Measurements from ENCODE around the gene RFWD3.

Gene RFWD3

DNA sequence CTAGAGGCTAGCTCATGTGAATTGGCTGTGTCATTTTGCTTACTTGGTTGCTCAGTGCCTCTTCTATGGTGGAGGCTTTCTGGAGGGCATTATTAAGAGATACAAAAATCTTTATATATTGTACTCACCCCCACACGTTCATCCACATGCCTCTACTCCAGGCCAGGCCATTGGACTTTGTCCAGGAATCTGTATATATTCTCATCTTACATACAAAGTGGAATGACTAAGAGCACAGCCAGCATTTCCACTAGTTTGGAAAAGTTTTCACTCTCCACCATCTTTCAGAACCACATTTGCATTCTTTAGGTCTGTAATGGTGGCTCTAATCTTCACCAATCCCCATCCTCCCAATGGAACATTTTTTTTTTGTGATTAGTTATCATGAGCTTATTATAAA is 55.0 kb downstream of the RFWD3 start:
- no peaks in the 10 kb centered on the region for H3K27me3 Mint-ChIP-seq
- H3K36me3 Mint-ChIP-seq (ENCODE audit: low read depth), result peaks cover 11% of the 10 kb centered on the region
- no peak overlapping the region for H3K27ac Mint-ChIP-seq
- peaks cover 22% of the 10 kb centered on the region for H3K4me1 Mint-ChIP-seq (ENCODE audit: low read depth)
- H3K9me3 Mint-ChIP-seq, result no peaks in the 10 kb centered on the region
- H3K4me3 Mint-ChIP-seq, result no peak overlapping the region

DNA sequence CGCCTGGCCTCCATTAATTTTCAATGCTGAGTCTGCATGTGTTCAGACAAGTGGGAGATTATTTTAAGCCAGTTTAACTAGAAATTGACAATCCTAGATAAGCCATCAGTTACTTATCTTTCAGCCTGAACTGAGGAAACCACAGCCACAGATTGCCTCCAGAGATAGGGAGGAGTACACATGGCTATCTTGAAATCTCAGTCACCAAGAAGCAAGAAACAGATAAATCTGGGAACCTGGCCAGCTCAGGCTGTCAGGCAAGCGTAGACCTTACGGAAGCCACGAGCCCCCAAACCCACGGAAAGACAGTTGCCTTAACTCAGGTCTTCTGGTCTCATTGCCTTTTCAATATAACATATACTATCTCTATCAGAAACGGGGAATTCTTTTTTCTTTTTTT is 57.7 kb downstream of the RFWD3 start:
- H3K36me3 Mint-ChIP-seq (ENCODE audit: low read depth), result no peaks in the 10 kb centered on the region
- H3K4me3 Mint-ChIP-seq, result no peak overlapping the region
- H3K4me1 Mint-ChIP-seq (ENCODE audit: low read depth), result peaks cover 41% of the 10 kb centered on the region
- H3K27me3 Mint-ChIP-seq, result no peaks in the 10 kb centered on the region
- no peak overlapping the region for H3K27ac Mint-ChIP-seq
- no peaks in the 10 kb centered on the region for H3K9me3 Mint-ChIP-seq

DNA sequence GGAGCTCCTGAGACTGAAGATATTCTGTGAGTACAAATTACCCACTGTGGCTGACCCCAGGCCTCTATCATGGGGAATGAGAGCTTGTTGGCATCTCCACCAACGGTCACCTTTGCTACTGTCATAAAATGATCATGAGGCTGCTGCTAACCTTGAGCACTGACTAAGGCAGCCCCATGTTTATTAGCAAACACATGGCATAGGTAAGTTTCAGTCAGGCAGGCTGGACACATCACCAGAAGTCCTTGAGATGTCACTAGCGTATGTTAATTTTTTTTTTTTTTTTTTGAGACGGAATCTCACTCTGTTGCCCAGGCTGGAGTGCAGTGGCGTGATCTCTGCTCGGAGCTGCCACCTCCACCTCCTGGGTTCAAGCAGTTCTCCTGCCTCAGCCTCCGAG is 58.3 kb downstream of the RFWD3 start:
- H3K9me3 Mint-ChIP-seq, result no peaks in the 10 kb centered on the region
- H3K27me3 Mint-ChIP-seq, result no peaks in the 10 kb centered on the region
- H3K4me1 Mint-ChIP-seq (ENCODE audit: low read depth), result peaks cover 47% of the 10 kb centered on the region
- no peaks in the 10 kb centered on the region for H3K36me3 Mint-ChIP-seq (ENCODE audit: low read depth)
- H3K27ac Mint-ChIP-seq, result no peak overlapping the region
- H3K4me3 Mint-ChIP-seq, result no peak overlapping the region

GRCh38 chr16:74607962-74608356 is 58.7 kb downstream of the RFWD3 start:
- no peaks in the 10 kb centered on the region for H3K9me3 Mint-ChIP-seq
- no peak overlapping the region for H3K27ac Mint-ChIP-seq
- H3K4me1 Mint-ChIP-seq (ENCODE audit: low read depth), result peaks cover 51% of the 10 kb centered on the region
- H3K4me3 Mint-ChIP-seq, result peak overlapping the region; percentile 14
- no peaks in the 10 kb centered on the region for H3K36me3 Mint-ChIP-seq (ENCODE audit: low read depth)
- H3K27me3 Mint-ChIP-seq, result no peaks in the 10 kb centered on the region

- Mint-ChIP-seq H3K27me3 (no peaks in the 10 kb centered on the region), H3K9me3 (no peaks in the 10 kb centered on the region), H3K36me3 (ENCODE audit: low read depth) (no peaks in the 10 kb centered on the region), H3K4me3 (peak overlapping the region; percentile 92), H3K27ac (peak overlapping the region; percentile 65), H3K4me1 (ENCODE audit: low read depth) (peaks cover 53% of the 10 kb centered on the region)
Measured at GRCh38 chr16:74607310-74607961, 59.2 kb downstream of the RFWD3 start.

DNA sequence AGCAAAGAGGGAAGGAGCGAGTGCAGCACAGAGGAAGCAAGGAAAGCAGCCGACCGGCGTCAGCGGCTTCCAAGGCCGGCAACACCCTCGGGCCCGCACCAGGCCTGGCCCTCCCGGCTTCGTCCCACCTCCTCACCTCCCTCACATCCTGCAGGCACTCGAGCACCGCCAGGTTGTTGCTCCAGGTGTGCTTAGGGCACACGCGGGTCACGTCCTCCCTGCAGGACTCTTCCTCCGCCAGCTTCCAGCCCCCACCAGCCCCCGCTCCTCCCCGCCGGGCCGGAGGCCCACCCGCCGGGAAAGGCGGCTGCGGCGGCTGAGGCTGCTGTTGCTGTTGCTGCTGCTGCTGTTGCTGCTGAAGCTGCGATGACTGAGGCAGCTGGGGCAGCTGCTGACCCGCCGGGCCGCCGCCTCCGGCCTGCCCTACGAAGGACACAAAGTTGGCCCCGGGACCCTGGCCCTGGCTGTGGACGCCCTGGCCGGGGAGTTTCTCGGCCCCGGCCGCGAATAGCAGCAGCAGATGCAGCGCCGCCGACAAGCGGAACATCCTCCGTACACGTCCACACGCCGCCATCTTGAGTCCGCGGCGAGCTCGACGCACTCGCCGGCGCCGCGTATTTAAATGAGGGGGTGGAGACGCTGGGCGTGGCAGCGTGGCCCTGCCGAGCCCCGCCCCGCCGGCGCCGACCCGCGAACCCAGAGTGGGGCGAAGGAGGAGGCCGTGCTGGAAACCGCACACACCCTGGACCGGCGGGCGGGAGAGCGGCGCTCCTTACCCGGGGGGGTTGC is 60.0 kb downstream of the RFWD3 start, which contains the start of gene GLG1:
Gene GLG1, minus strand, starts transcription at position 594 of the 789 bp plus-strand sequence. Its CDS starts 20 bp downstream, at position 574.
- no peaks in the 10 kb centered on the region for H3K36me3 Mint-ChIP-seq (ENCODE audit: low read depth)
- H3K4me3 Mint-ChIP-seq, result peak within 1 kb of the TSS; percentile 92
- H3K27me3 Mint-ChIP-seq, result no peaks in the 10 kb centered on the region
- H3K27ac Mint-ChIP-seq, result peak within 1 kb of the TSS; percentile 91
- H3K4me1 Mint-ChIP-seq (ENCODE audit: low read depth), result peaks cover 56% of the 10 kb centered on the region
- no peaks in the 10 kb centered on the region for H3K9me3 Mint-ChIP-seq

DNA sequence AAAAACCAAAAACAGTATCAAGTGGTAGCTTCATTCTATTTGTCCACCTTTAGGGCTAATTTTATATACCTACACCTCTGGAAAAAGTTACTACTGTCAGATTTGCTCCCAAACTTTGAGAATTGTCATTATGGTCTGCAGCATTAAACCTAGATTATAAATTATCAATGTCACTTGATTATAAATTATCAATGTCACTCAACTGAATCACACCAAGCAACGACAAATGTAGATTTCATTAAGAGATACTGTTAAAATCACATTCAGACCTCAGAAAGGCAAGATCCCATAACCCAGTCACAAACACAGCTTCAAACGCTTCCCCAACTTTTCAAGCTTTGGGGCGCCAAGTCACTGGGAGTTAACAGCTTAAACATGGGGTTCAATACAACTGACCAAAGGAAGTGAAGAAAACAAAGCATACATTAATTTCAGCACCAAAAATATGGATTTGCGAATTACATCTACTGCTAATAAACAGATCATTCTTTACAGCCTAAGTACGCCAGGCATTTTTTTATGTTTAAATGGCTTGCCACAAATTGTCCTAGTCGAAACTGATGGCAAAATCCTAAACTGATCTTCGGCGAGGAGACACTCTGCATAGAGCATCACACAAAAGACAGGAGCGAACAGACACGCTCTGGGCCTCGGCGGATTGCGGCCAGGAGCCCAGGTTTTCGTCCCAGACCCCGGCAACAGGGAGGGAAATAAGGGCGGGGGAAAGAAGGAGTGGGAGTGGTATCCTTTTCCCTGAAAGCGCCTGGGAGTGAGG is 60.7 kb downstream of the RFWD3 start:
- peak overlapping the region; percentile 91 for H3K27ac Mint-ChIP-seq
- no peaks in the 10 kb centered on the region for H3K27me3 Mint-ChIP-seq
- H3K4me1 Mint-ChIP-seq (ENCODE audit: low read depth), result peaks cover 64% of the 10 kb centered on the region
- no peaks in the 10 kb centered on the region for H3K36me3 Mint-ChIP-seq (ENCODE audit: low read depth)
- peak overlapping the region; percentile 92 for H3K4me3 Mint-ChIP-seq
- no peaks in the 10 kb centered on the region for H3K9me3 Mint-ChIP-seq

GRCh38 chr16:74605332-74605731 is 61.3 kb downstream of the RFWD3 start:
- peaks cover 70% of the 10 kb centered on the region for H3K4me1 Mint-ChIP-seq (ENCODE audit: low read depth)
- H3K9me3 Mint-ChIP-seq, result no peaks in the 10 kb centered on the region
- H3K36me3 Mint-ChIP-seq (ENCODE audit: low read depth), result no peaks in the 10 kb centered on the region
- peak overlapping the region; percentile 91 for H3K27ac Mint-ChIP-seq
- peak overlapping the region; percentile 92 for H3K4me3 Mint-ChIP-seq
- H3K27me3 Mint-ChIP-seq, result no peaks in the 10 kb centered on the region

GRCh38 chr16:74603848-74604247 is 62.8 kb downstream of the RFWD3 start:
- Mint-ChIP-seq H3K27me3 (no peaks in the 10 kb centered on the region), H3K36me3 (ENCODE audit: low read depth) (peaks cover 12% of the 10 kb centered on the region), H3K4me1 (ENCODE audit: low read depth) (peaks cover 77% of the 10 kb centered on the region), H3K4me3 (peak overlapping the region; percentile 92), H3K27ac (peak overlapping the region; percentile 58), H3K9me3 (no peaks in the 10 kb centered on the region)

DNA sequence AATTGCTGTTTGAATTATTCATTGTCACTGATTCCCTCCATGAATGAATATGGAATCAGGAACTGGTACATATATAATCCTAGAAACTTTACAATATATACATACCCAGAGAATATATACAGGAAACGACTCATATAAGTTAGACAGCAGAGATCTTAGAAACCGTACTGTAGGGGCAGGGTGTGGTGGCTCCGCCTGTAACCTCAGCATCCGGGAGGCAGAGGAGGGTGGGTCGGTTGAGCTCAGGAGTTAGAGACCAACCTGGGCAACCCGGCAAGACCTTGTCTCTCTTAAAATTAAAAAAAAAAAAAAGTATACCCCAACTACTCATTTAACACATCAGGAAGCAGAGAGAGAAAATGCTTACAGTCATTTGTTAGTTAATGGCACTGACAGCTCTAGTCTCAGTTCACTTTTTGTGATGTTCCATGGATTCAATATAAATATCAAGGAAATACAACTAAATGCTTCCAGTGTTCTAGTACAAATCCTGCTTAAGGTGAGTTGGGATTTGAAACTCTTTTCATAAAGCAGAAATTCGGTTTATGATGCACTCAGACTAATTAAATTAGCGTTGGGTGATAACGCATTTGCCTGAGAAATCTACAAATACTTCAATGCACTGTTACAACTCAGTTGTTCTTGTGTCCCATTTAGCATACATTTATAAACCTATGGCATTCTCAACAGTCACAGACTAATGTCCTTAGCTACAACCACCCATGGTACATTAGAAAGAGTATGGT is 65.4 kb downstream of the RFWD3 start:
- Mint-ChIP-seq H3K36me3 (ENCODE audit: low read depth) (peaks cover 18% of the 10 kb centered on the region), H3K4me3 (peak overlapping the region; percentile 50)

DNA sequence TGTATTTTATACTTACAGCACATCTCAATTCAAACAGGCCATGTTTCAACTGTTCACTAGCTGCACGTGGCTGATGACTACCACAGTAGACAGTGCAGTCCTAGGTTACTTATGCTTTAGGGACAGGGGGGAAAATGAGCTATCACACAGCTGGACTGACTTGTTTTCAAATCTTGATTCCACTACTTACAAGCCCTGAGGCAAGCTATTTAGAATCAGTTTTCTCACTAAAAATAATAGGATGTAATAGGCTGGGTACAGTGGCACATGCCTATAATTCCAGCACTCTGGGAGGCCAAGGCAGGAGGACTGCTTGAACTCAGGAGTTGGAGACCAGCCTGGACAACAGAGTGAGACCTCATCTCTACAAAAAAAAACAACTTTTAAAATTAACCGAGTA is 70.1 kb downstream of the RFWD3 start:
- Mint-ChIP-seq H3K9me3 (no peaks in the 10 kb centered on the region), H3K36me3 (ENCODE audit: low read depth) (peaks cover 23% of the 10 kb centered on the region), H3K4me3 (no peak overlapping the region), H3K27ac (peak overlapping the region; percentile 43), H3K4me1 (ENCODE audit: low read depth) (peaks cover 56% of the 10 kb centered on the region), H3K27me3 (no peaks in the 10 kb centered on the region)

More for the DNA sequence above, 65.4 kb downstream of the RFWD3 start:
- H3K27me3 Mint-ChIP-seq, result no peaks in the 10 kb centered on the region
- H3K27ac Mint-ChIP-seq, result peak overlapping the region; percentile 78
- H3K9me3 Mint-ChIP-seq, result no peaks in the 10 kb centered on the region
- H3K4me1 Mint-ChIP-seq (ENCODE audit: low read depth), result peaks cover 69% of the 10 kb centered on the region

- Mint-ChIP-seq H3K27ac (peak overlapping the region; percentile 45), H3K4me1 (ENCODE audit: low read depth) (peaks cover 51% of the 10 kb centered on the region), H3K36me3 (ENCODE audit: low read depth) (peaks cover 14% of the 10 kb centered on the region), H3K4me3 (no peak overlapping the region), H3K9me3 (no peaks in the 10 kb centered on the region), H3K27me3 (no peaks in the 10 kb centered on the region)
Measured at GRCh38 chr16:74592847-74593246, 73.8 kb downstream of the RFWD3 start.

- Mint-ChIP-seq H3K36me3 (ENCODE audit: low read depth) (peaks cover 17% of the 10 kb centered on the region), H3K4me3 (no peak overlapping the region), H3K27me3 (no peaks in the 10 kb centered on the region), H3K9me3 (no peaks in the 10 kb centered on the region), H3K27ac (no peak overlapping the region), H3K4me1 (ENCODE audit: low read depth) (peaks cover 58% of the 10 kb centered on the region)
Measured at GRCh38 chr16:74591876-74592650, 74.6 kb downstream of the RFWD3 start.

- peaks cover 70% of the 10 kb centered on the region for H3K4me1 Mint-ChIP-seq (ENCODE audit: low read depth)
- H3K4me3 Mint-ChIP-seq, result no peak overlapping the region
- H3K27ac Mint-ChIP-seq, result peak overlapping the region; percentile 17
- H3K36me3 Mint-ChIP-seq (ENCODE audit: low read depth), result peaks cover 14% of the 10 kb centered on the region
- no peaks in the 10 kb centered on the region for H3K27me3 Mint-ChIP-seq
- no peaks in the 10 kb centered on the region for H3K9me3 Mint-ChIP-seq
Measured at GRCh38 chr16:74586948-74587347, 79.7 kb downstream of the RFWD3 start.

Measured in stimulated activated naive CD8-positive, alpha-beta T cell treated with anti-CD3 and anti-CD28 coated beads, Interleukin-15, Interleukin-2, amounts not matched to agents 100 ng/mL and 50 ng/mL, for 24 hours (primary cell).